H9 (cell line): ENCODE results near the gene DOCK2. TPM values are rescaled to one million over a fixed set of nuclear protein-coding genes. Genes with fewer than 3 reads are reported as not detected.
"Not testable (repeated sequence)": the region's sequence is repeated elsewhere in the genome, so short reads cannot be mapped to it uniquely, and the experiment has no call there.

Experiments used
- DNase-seq: peaks from one replicate; pipeline ENCODE4 v3.0.0-alpha.2; 2017
- H2AFZ ChIP-seq: one replicate; pipeline ENCODE4 v1.6.1; 2013; ENCODE audit warnings: mild to moderate bottlenecking, low read length, control low read depth, moderate library complexity
- H2AK5ac ChIP-seq: 2 replicates; pipeline ENCODE4 v1.6.1; 2013; ENCODE audit warnings: low read length, control low read depth, mixed read lengths; ENCODE audit not compliant: insufficient read length
- H2BK120ac ChIP-seq: one replicate; pipeline ENCODE4 v1.6.1; 2013; ENCODE audit warnings: low read depth, mild to moderate bottlenecking, low read length, control low read depth, inconsistent platforms; ENCODE audit not compliant: poor library complexity, severe bottlenecking
- H2BK12ac ChIP-seq: 2 replicates; pipeline ENCODE4 v1.6.1; 2013; ENCODE audit warnings: low read length, control low read depth, mixed read lengths, low read depth; ENCODE audit not compliant: insufficient read length
- H2BK15ac ChIP-seq: 2 replicates; pipeline ENCODE4 v1.6.1; 2013; ENCODE audit warnings: low read depth, low read length, control low read depth
- H2BK20ac ChIP-seq: one replicate; pipeline ENCODE4 v1.6.1; 2013; ENCODE audit warnings: low read depth, mild to moderate bottlenecking, low read length, control low read depth, inconsistent platforms; ENCODE audit not compliant: poor library complexity, severe bottlenecking
- H2BK5ac ChIP-seq: 2 replicates; pipeline ENCODE4 v1.6.1; 2013; ENCODE audit warnings: low read length, control low read depth, mixed read lengths; ENCODE audit not compliant: insufficient read length
- H3K14ac ChIP-seq: 2 replicates; pipeline ENCODE4 v1.6.1; 2013; ENCODE audit warnings: low read length, control low read depth; ENCODE audit not compliant: insufficient read depth
- H3K18ac ChIP-seq: 2 replicates; pipeline ENCODE4 v1.6.1; 2013; ENCODE audit warnings: low read depth, mild to moderate bottlenecking, mixed read lengths, low read length, control low read depth; ENCODE audit not compliant: insufficient read length
- H3K23ac ChIP-seq: 2 replicates; pipeline ENCODE4 v1.6.1; 2013; ENCODE audit warnings: low read length, control low read depth, mixed read lengths, low read depth; ENCODE audit not compliant: insufficient read length
- H3K23me2 ChIP-seq: 2 replicates; pipeline ENCODE4 v1.6.1; 2013; ENCODE audit warnings: low read depth, mild to moderate bottlenecking, mixed read lengths, low read length, control low read depth; ENCODE audit not compliant: insufficient read length, poor library complexity, severe bottlenecking
- H3K27ac ChIP-seq: 2 replicates; pipeline ENCODE4 v1.5.1; 2013; ENCODE audit warnings: low read length, control low read depth, mixed read lengths, low read depth; ENCODE audit not compliant: insufficient read length
- H3K27me3 ChIP-seq: 2 replicates; pipeline ENCODE4 v1.6.1; 2013; ENCODE audit warnings: low read length, control low read depth, inconsistent platforms; ENCODE audit not compliant: insufficient read depth
- H3K4ac ChIP-seq: 2 replicates; pipeline ENCODE4 v1.6.1; 2013; ENCODE audit warnings: low read depth, mild to moderate bottlenecking, control low read depth, inconsistent platforms, low read length, moderate library complexity
- H3K4me1 ChIP-seq: 2 replicates; pipeline ENCODE4 v1.6.1; 2013; ENCODE audit warnings: low read length, control low read depth, inconsistent platforms; ENCODE audit not compliant: insufficient read depth
- H3K4me2 ChIP-seq: 2 replicates; pipeline ENCODE4 v1.6.1; 2013; ENCODE audit warnings: low read length, control low read depth, mixed read lengths; ENCODE audit not compliant: insufficient read length, insufficient read depth
- H3K56ac ChIP-seq: 2 replicates; pipeline ENCODE4 v1.6.1; 2013; ENCODE audit warnings: low read depth, mild to moderate bottlenecking, mixed read lengths, low read length, control low read depth; ENCODE audit not compliant: insufficient read length
- H3K79me1 ChIP-seq: 2 replicates; pipeline ENCODE4 v1.6.1; 2013; ENCODE audit warnings: low read depth, mild to moderate bottlenecking, moderate library complexity, low read length, control low read depth, inconsistent platforms; ENCODE audit not compliant: insufficient read depth, poor library complexity, severe bottlenecking
- H3K79me2 ChIP-seq: 2 replicates; pipeline ENCODE4 v1.6.1; 2013; ENCODE audit warnings: low read length, control low read depth, inconsistent platforms; ENCODE audit not compliant: insufficient read depth
- H3K9ac ChIP-seq: 2 replicates; pipeline ENCODE4 v1.6.1; 2013; ENCODE audit warnings: low read length, control low read depth, mixed read lengths; ENCODE audit not compliant: insufficient read length; ENCODE audit errors: extremely low read depth
- H3K9me3 ChIP-seq: one replicate; pipeline ENCODE4 v1.6.1; 2013; ENCODE audit warnings: low read depth, low read length, inconsistent platforms; ENCODE audit not compliant: control insufficient read depth
- H3T11ph ChIP-seq: one replicate; pipeline ENCODE4 v1.6.1; 2013; ENCODE audit warnings: mild to moderate bottlenecking, low read length, control low read depth, inconsistent platforms
- H4K20me1 ChIP-seq: one replicate; pipeline ENCODE4 v1.6.1; 2013; ENCODE audit not compliant: control insufficient read depth, insufficient read length, insufficient read depth
- H4K5ac ChIP-seq: 2 replicates; pipeline ENCODE4 v1.6.1; 2013; ENCODE audit warnings: low read depth, mild to moderate bottlenecking, mixed read lengths, low read length, control low read depth; ENCODE audit not compliant: insufficient read length
- H4K8ac ChIP-seq: replicated peaks from 2 replicates; pipeline ENCODE4 v1.6.1; 2013; ENCODE audit warnings: low read length, control low read depth, mixed read lengths, low read depth; ENCODE audit not compliant: insufficient read length
- H4K91ac ChIP-seq: 2 replicates; pipeline ENCODE4 v1.6.1; 2013; ENCODE audit warnings: low read depth, mild to moderate bottlenecking, moderate library complexity, mixed read lengths, low read length, control low read depth; ENCODE audit not compliant: insufficient read length
- H3K27ac Mint-ChIP-seq, 3 experiments: 2 replicates in 2 of 3; 3 replicates in 1 of 3; pipeline ENCODE4 v1.8.0; 2020 to 2021; ENCODE audit warnings: mixed read lengths in 3 of 3, mild to moderate bottlenecking in 1 of 3, moderate library complexity in 1 of 3
- H3K27me3 Mint-ChIP-seq: 2 replicates; pipeline ENCODE4 v1.8.0; 2021; ENCODE audit warnings: low read depth, mild to moderate bottlenecking, moderate library complexity, mixed read lengths
- H3K36me3 Mint-ChIP-seq, 3 experiments: 2 replicates in 2 of 3; 3 replicates in 1 of 3; pipeline ENCODE4 v1.8.0; 2020 to 2021; ENCODE audit warnings: low read depth in 3 of 3, mixed read lengths in 3 of 3; ENCODE audit not compliant: insufficient read depth in 1 of 3
- H3K4me1 Mint-ChIP-seq, 2 experiments: 2 replicates each; pipeline ENCODE4 v1.8.0; 2020; ENCODE audit warnings: mixed read lengths in 2 of 2
- H3K4me3 Mint-ChIP-seq, 2 experiments: 2 replicates in 1 of 2; 3 replicates in 1 of 2; pipeline ENCODE4 v1.8.0; 2020 to 2021; ENCODE audit warnings: mild to moderate bottlenecking in 2 of 2, mixed read lengths in 2 of 2, moderate library complexity in 1 of 2
- H3K9me3 Mint-ChIP-seq, 2 experiments: 2 replicates in 1 of 2; 3 replicates in 1 of 2; pipeline ENCODE4 v1.8.0; 2020; ENCODE audit warnings: mild to moderate bottlenecking in 2 of 2, mixed read lengths in 2 of 2, moderate library complexity in 1 of 2
- CTCF ChIP-seq: fragments of 200-600 bp; sonication (generic); conservative IDR thresholded peaks from 3 replicates; pipeline ENCODE4 v1.8.0; 2021; ENCODE audit warnings: antibody characterized with exemption, mild to moderate bottlenecking
- WGBS: extraction: QIAGEN DNeasy Blood & Tissue Kit; methylation state at CpG from one replicate; pipeline ENCODE4 v1.1.7; 2013; ENCODE audit warnings: missing lambda C conversion rate, low lambda C conversion rate, mixed read lengths; ENCODE audit not compliant: insufficient read length; ENCODE audit errors: extremely low coverage; 5-methylcytosine and 5-hydroxymethylcytosine counted together
- total RNA-seq: library from RNA; stranded (reverse); gene quantifications from 2 replicates; pipeline ENCODE4 v1.2.1, GENCODE V29; 2021

Gene DOCK2
- total RNA-seq, 1 experiment from 2014 or later, result 7.8 TPM

DNA sequence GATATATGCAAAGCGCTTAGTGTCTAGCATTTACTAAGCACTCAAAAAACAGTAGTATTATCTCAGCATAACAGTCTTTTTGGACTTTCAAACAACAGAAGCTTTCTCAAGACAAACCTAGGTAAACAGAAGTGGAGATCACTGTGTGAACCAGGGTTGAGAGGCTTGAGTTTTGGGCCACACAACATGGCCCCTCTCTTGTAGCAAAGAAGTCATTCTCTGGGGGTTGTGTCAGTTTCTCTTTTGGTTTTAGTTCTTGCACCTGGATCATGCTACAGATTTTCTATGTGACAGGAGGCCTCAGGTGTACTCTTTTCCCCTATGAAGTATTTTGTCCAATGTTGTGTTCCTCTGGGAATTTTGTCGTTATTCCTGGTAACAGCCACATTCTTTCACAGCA is 313.3 kb downstream of the DOCK2 start:
- Histone ChIP-seq H3K56ac (no peak overlapping the region), H3K79me1 (no peaks in the 10 kb centered on the region), H2BK15ac (no peak overlapping the region), H3K23me2 (no peaks in the 10 kb centered on the region), H3K27ac (no peak overlapping the region), H2BK20ac (no peak overlapping the region), H3K27me3 (no peaks in the 10 kb centered on the region), H3K79me2 (no peaks in the 10 kb centered on the region), H3K9ac (no peak overlapping the region), H2AFZ (no peak overlapping the region), H3K4me1 (peaks cover 4% of the 10 kb centered on the region; the same call in 1 of the 2 replicates), H3K4me2 (no peak overlapping the region), H2BK120ac (no peak overlapping the region), H3K4ac (no peak overlapping the region), H3K23ac (no peak overlapping the region), H3T11ph (no peak overlapping the region), H2BK5ac (no peak overlapping the region), H4K91ac (no peak overlapping the region), H3K14ac (no peak overlapping the region), H4K5ac (no peak overlapping the region), H2BK12ac (no peak overlapping the region), H2AK5ac (no peak overlapping the region), H3K9me3 (no peaks in the 10 kb centered on the region), H3K18ac (no peak overlapping the region), H4K8ac (no peak overlapping the region), H4K20me1 (no peaks in the 10 kb centered on the region)
- TF ChIP-seq CTCF, result no peak
- no CpG with 5 or more reads among the region's 2 CpGs for WGBS
- DNase-seq, result no peak
- no peak overlapping the region for H3K27ac Mint-ChIP-seq
- peaks cover 17 to 19% of the 10 kb centered on the region in 2 experiments for H3K4me1 Mint-ChIP-seq
- H3K4me3 Mint-ChIP-seq, result no peak overlapping the region
- H3K27me3 Mint-ChIP-seq, result peaks cover 6% of the 10 kb centered on the region; the same call in 1 of the 2 replicates
- H3K9me3 Mint-ChIP-seq, result peaks cover 2 to 4% of the 10 kb centered on the region in 2 experiments; a peak in 4 of 5 replicates
- H3K36me3 Mint-ChIP-seq, result no peaks in the 10 kb centered on the region

- not testable (repeated sequence) for H3K79me1 ChIP-seq, H2AFZ ChIP-seq, H4K20me1 ChIP-seq, H3K27ac Mint-ChIP-seq, H3K4me1 Mint-ChIP-seq, H3K4ac ChIP-seq, H3K9me3 ChIP-seq, H2AK5ac ChIP-seq, H3K4me3 Mint-ChIP-seq, H3K23me2 ChIP-seq, H2BK5ac ChIP-seq, H3K27ac ChIP-seq, H3K4me2 ChIP-seq, H2BK15ac ChIP-seq, H3T11ph ChIP-seq, H3K79me2 ChIP-seq, H3K9me3 Mint-ChIP-seq, H2BK20ac ChIP-seq, H3K56ac ChIP-seq, H2BK12ac ChIP-seq, H3K27me3 Mint-ChIP-seq, H3K27me3 ChIP-seq, H3K18ac ChIP-seq, H4K5ac ChIP-seq, H4K91ac ChIP-seq, H2BK120ac ChIP-seq, H3K14ac ChIP-seq, H4K8ac ChIP-seq, H3K23ac ChIP-seq, H3K36me3 Mint-ChIP-seq, H3K9ac ChIP-seq, H3K4me1 ChIP-seq, DNase-seq
- WGBS, result no CpG with 5 or more reads among the region's 4 CpGs
Measured at GRCh38 chr5:169953196-169953595, 316.1 kb downstream of the DOCK2 start.
